Central memory CD8-positive, alpha-beta T cell (primary cell): ENCODE data around the gene CFB.
A peak's percentile ranks its signal among the peaks of the same experiment; 100 is the strongest.

Experiments used
- ATAC-seq: fragments of 150-1000 bp; cut with Tn5 transposase; replicated peaks from 2 replicates; pipeline ENCODE4 v1.10.0; 2022; ENCODE audit warnings: mild to moderate bottlenecking, moderate FRiP score, moderate number of reproducible peaks; ENCODE audit not compliant: poor library complexity, severe bottlenecking; ENCODE audit errors: extremely low read depth
- DNase-seq, 2 donors: peaks; one replicate each; pipeline ENCODE4 v3.0.0; 2021; ENCODE audit warnings: low spot score in 2 of 2
- H3K27ac Mint-ChIP-seq: one replicate; pipeline ENCODE4 v1.8.0; 2022; ENCODE audit warnings: low read depth, mild to moderate bottlenecking, moderate library complexity, mixed read lengths
- H3K27me3 Mint-ChIP-seq: one replicate; pipeline ENCODE4 v1.8.0; 2022; ENCODE audit warnings: mixed read lengths
- H3K36me3 Mint-ChIP-seq: one replicate; pipeline ENCODE4 v1.8.0; 2022; ENCODE audit warnings: mild to moderate bottlenecking, moderate library complexity, mixed read lengths; ENCODE audit not compliant: insufficient read depth
- H3K4me1 Mint-ChIP-seq: one replicate; pipeline ENCODE4 v1.8.0; 2022; ENCODE audit warnings: mixed read lengths
- H3K4me3 Mint-ChIP-seq: one replicate; pipeline ENCODE4 v1.8.0; 2022; ENCODE audit warnings: mild to moderate bottlenecking, moderate library complexity, mixed read lengths
- H3K9me3 Mint-ChIP-seq: one replicate; pipeline ENCODE4 v1.8.0; 2022; ENCODE audit warnings: mixed read lengths

Gene CFB

GRCh38 chr6:31958741-31959739 is 13.1 kb downstream of the CFB start, which contains the start of the genes NELFE and SKIC2:
NELFE (minus strand) TSS chr6:31958971; CDS start chr6:31958446, 525 bp downstream.
SKIC2 (plus strand) TSS chr6:31959175; CDS start chr6:31959193, 18 bp downstream.
- no peaks in the 10 kb centered on the region for H3K9me3 Mint-ChIP-seq
- no peaks in the 10 kb centered on the region for H3K27me3 Mint-ChIP-seq
- H3K4me1 Mint-ChIP-seq: peaks cover 47% of the 10 kb centered on the region
- ATAC-seq (peak; percentile 98), DNase-seq (peak; percentile 97)
- H3K27ac Mint-ChIP-seq: peak within 1 kb of the TSS; percentile 98
- H3K36me3 Mint-ChIP-seq: peaks cover 50% of the 10 kb centered on the region
- peak within 1 kb of the TSS; percentile 90 for H3K4me3 Mint-ChIP-seq

- no peak for DNase-seq
- Mint-ChIP-seq H3K4me1 (peaks cover 47% of the 10 kb centered on the region), H3K27me3 (no peaks in the 10 kb centered on the region), H3K36me3 (peaks cover 45% of the 10 kb centered on the region), H3K4me3 (no peak overlapping the region), H3K9me3 (no peaks in the 10 kb centered on the region), H3K27ac (peak overlapping the region; percentile 98)
- no peak for ATAC-seq
These were observed 15.7 kb downstream of the CFB start for GRCh38 chr6:31961616-31962015.

- Mint-ChIP-seq H3K27me3 (no peaks in the 10 kb centered on the region), H3K4me3 (no peak overlapping the region), H3K27ac (no peak overlapping the region), H3K9me3 (no peaks in the 10 kb centered on the region), H3K4me1 (peaks cover 38% of the 10 kb centered on the region), H3K36me3 (peaks cover 48% of the 10 kb centered on the region)
- no peak for DNase-seq
- ATAC-seq: no peak
These were observed 18.0 kb downstream of the CFB start for GRCh38 chr6:31963921-31964320.

- Mint-ChIP-seq H3K27ac (no peak overlapping the region), H3K27me3 (no peaks in the 10 kb centered on the region), H3K4me1 (peaks cover 34% of the 10 kb centered on the region), H3K36me3 (peaks cover 50% of the 10 kb centered on the region), H3K4me3 (no peak overlapping the region), H3K9me3 (no peaks in the 10 kb centered on the region)
- DNase-seq: no peak
- no peak for ATAC-seq
These were observed 19.8 kb downstream of the CFB start for GRCh38 chr6:31965700-31966099.

GRCh38 chr6:31966506-31966905 is 20.6 kb downstream of the CFB start:
- peaks cover 48% of the 10 kb centered on the region for H3K36me3 Mint-ChIP-seq

GRCh38 chr6:31966997-31967925 is 21.4 kb downstream of the CFB start:
- Mint-ChIP-seq H3K4me1 (peaks cover 35% of the 10 kb centered on the region), H3K9me3 (no peaks in the 10 kb centered on the region), H3K27ac (peak overlapping the region; percentile 57), H3K4me3 (no peak overlapping the region), H3K27me3 (no peaks in the 10 kb centered on the region), H3K36me3 (peaks cover 52% of the 10 kb centered on the region)
- DNase-seq (no peak), ATAC-seq (no peak)

More at GRCh38 chr6:31966506-31966905, 20.6 kb downstream of the CFB start:
- peak overlapping the region; percentile 57 for H3K27ac Mint-ChIP-seq
- H3K9me3 Mint-ChIP-seq: no peaks in the 10 kb centered on the region
- no peak overlapping the region for H3K4me3 Mint-ChIP-seq
- H3K4me1 Mint-ChIP-seq: peaks cover 34% of the 10 kb centered on the region
- DNase-seq (no peak), ATAC-seq (no peak)
- H3K27me3 Mint-ChIP-seq: no peaks in the 10 kb centered on the region

GRCh38 chr6:31967926-31968320 is 22.0 kb downstream of the CFB start:
- Mint-ChIP-seq H3K9me3 (no peaks in the 10 kb centered on the region), H3K27me3 (no peaks in the 10 kb centered on the region), H3K4me1 (peaks cover 37% of the 10 kb centered on the region), H3K36me3 (peaks cover 55% of the 10 kb centered on the region), H3K27ac (peak overlapping the region; percentile 39), H3K4me3 (no peak overlapping the region)
- ATAC-seq (no peak), DNase-seq (no peak)

GRCh38 chr6:31968326-31968725 is 22.4 kb downstream of the CFB start:
- H3K36me3 Mint-ChIP-seq: peaks cover 54% of the 10 kb centered on the region
- no peaks in the 10 kb centered on the region for H3K9me3 Mint-ChIP-seq
- no peak overlapping the region for H3K4me3 Mint-ChIP-seq
- H3K4me1 Mint-ChIP-seq: peaks cover 40% of the 10 kb centered on the region
- no peaks in the 10 kb centered on the region for H3K27me3 Mint-ChIP-seq
- DNase-seq (no peak), ATAC-seq (no peak)
- peak overlapping the region; percentile 39 for H3K27ac Mint-ChIP-seq

GRCh38 chr6:31968791-31969711 is 23.2 kb downstream of the CFB start:
- Mint-ChIP-seq H3K9me3 (no peaks in the 10 kb centered on the region), H3K27me3 (no peaks in the 10 kb centered on the region), H3K36me3 (peaks cover 54% of the 10 kb centered on the region), H3K4me3 (peak overlapping the region; percentile 81), H3K27ac (peak overlapping the region; percentile 99), H3K4me1 (peaks cover 47% of the 10 kb centered on the region)
- ATAC-seq: no peak
- DNase-seq: no peak

GRCh38 chr6:31969712-31970603 is 24.1 kb downstream of the CFB start:
- DNase-seq (no peak), ATAC-seq (no peak)
- Mint-ChIP-seq H3K4me3 (peak overlapping the region; percentile 81), H3K9me3 (no peaks in the 10 kb centered on the region), H3K36me3 (peaks cover 46% of the 10 kb centered on the region), H3K27me3 (no peaks in the 10 kb centered on the region), H3K27ac (peak overlapping the region; percentile 99), H3K4me1 (peaks cover 48% of the 10 kb centered on the region)
